ENCODE data around the gene LIPC.

GRCh38 chr15:58597943-58598828 is 166.4 kb downstream of the LIPC start:
- TF ChIP-seq CTCF (conservative IDR thresholded peaks at IDR 0.05; ENCODE audit: low read depth, low read length) = no peak
- no peak for TF ChIP-seq POLR2A (IDR thresholded peaks at IDR 0.05; ENCODE audit: low read depth, low read length)
- TF ChIP-seq MAFK (IDR thresholded peaks at IDR 0.05; ENCODE audit: low read depth, low read length) = no peak

Data from IMR-90 (cell line).